Skeletal muscle satellite cell (primary cell): ENCODE data around the gene TWNK. TPM values are rescaled to one million over a fixed set of nuclear protein-coding genes. Genes with fewer than 3 reads are reported as not detected.

Experiments used
- H3K27me3 ChIP-seq: 2 replicates; pipeline ENCODE4 v1.7.0; 2013; ENCODE audit warnings: low read length; ENCODE audit not compliant: control insufficient read depth, insufficient read depth
- H3K36me3 ChIP-seq: 2 replicates; pipeline ENCODE4 v1.7.0; 2013; ENCODE audit warnings: mild to moderate bottlenecking, control low read depth, low read length; ENCODE audit not compliant: insufficient read depth
- H3K4me1 ChIP-seq: 2 replicates; pipeline ENCODE4 v1.7.0; 2013; ENCODE audit warnings: low read length; ENCODE audit not compliant: control insufficient read depth, insufficient read depth
- H3K4me2 ChIP-seq: 2 replicates; pipeline ENCODE4 v1.7.0; 2013; ENCODE audit warnings: mild to moderate bottlenecking, low read length
- H3K4me3 ChIP-seq: 2 replicates; pipeline ENCODE4 v1.7.0; 2013; ENCODE audit warnings: low read length
- H3K9ac ChIP-seq: 2 replicates; pipeline ENCODE4 v1.7.0; 2013; ENCODE audit warnings: mild to moderate bottlenecking, low read depth, low read length, moderate library complexity
- H3K9me3 ChIP-seq: replicated peaks from 2 replicates; pipeline ENCODE4 v1.7.0; 2013; ENCODE audit warnings: mild to moderate bottlenecking, control low read depth, low read length
- total RNA-seq: library from RNA; depleted of rRNA; stranded (reverse); fragments of >200 nt; gene quantifications from 2 replicates; pipeline ENCODE4 v1.2.3, GENCODE V29; 2012; rRNA removed

Gene TWNK
- total RNA-seq: 5.6 and 7.6 TPM in 2 replicates

DNA sequence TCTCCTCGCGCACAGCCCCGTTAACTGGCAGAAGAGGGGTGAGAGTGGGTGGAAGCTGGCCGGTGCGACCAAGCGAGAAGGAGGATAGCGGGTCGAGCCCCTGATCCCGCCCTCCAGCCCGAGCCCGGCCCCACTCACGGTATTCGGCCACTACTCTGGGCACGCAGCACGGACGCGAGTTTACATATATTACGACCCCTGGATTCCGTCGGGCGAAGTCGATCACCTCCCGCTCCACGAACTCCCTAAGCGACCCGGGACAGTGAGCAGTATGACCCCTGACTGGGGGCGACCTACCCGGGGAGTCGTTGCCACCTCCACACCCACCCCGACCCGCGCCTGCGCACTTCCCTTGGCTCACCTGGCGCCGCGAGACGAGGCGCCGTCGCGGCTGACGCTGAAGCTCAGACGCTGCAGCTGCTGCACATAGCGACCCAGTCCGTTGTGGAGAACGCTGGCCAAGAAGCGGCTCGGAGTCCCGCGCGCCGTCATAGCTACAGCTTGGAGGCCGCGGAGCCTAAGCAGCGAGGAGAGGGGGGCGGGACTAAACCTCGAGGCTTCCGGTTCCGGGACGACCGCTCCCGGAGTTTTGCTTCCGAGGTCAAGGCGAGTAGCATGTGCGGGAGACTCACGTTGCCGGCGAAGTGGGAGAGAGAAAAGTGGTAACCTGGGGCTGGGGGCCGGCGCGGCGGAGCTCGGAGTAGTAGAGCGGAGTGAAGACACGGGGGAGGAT, at the start of gene TWNK, which contains the start of gene MRPL43:
TSS of gene TWNK (plus strand) at position 592 of the 733 bp plus-strand sequence. CDS start 668 bp downstream, outside the sequence.
TSS of gene MRPL43 (minus strand) at position 546 of the 733 bp plus-strand sequence. CDS start at position 492, 54 bp downstream.
- Histone ChIP-seq H3K9ac (peak within 1 kb of the TSS; percentile 92), H3K4me2 (peak within 1 kb of the TSS; percentile 98), H3K9me3 (no peaks in the 10 kb centered on the region), H3K27me3 (no peaks in the 10 kb centered on the region), H3K36me3 (peaks cover 27% of the 10 kb centered on the region), H3K4me3 (peak within 1 kb of the TSS; percentile 100), H3K4me1 (peaks cover 17% of the 10 kb centered on the region)

DNA sequence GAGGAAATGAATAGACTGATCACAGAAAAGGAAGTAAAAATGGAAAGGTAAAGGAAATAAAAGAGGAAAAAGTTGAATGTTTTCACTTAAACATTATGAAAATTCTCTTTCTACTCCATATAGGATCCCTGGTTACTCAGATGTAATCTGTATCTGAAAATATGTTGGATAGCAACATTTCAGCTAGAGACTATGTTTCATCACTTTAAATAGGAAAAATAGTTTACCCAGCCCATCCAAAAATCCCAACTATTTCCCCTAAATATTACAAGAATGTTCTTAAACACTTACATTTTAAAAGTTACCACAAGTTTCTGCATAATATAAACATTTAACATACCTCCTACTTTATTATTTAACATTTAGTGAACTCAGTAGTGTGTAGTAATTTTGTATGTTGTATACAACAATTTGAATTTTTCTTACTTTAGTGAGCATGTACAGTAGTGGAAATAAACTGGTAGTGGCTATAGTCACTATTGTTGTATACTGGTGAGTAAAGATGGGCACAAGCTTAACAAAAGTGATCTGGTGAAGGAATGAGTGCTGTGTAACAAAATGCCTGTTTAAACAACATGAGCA, 47.5 kb upstream of the TWNK start:
- no peaks in the 10 kb centered on the region for H3K27me3 ChIP-seq
- H3K36me3 ChIP-seq: peaks cover 70% of the 10 kb centered on the region
- no peaks in the 10 kb centered on the region for H3K4me1 ChIP-seq
- no peak overlapping the region for H3K4me2 ChIP-seq
- no peak overlapping the region for H3K9ac ChIP-seq
- H3K4me3 ChIP-seq: no peak overlapping the region
- no peaks in the 10 kb centered on the region for H3K9me3 ChIP-seq

DNA sequence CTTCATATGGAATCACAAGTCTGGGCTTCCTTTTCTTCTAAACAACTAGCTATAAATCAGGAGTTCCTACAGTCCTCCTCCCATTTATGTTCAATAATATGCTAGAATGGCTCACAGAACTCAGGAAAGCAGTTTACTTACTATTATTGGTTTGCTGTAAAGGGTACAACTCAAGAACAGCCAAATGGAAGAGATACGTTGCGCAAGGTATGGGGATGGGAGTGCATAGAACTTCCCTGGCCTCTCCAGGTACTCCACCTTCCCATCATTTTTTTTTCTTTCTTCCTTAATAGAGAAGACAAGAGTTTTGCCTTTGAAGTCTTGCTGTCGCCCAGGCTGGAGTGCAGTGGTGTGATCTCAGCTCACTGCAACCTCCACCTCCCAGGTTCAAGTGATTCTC, 45.1 kb upstream of the TWNK start:
- H3K4me3 ChIP-seq: no peak overlapping the region
- no peaks in the 10 kb centered on the region for H3K27me3 ChIP-seq
- peaks cover 82% of the 10 kb centered on the region for H3K36me3 ChIP-seq
- no peak overlapping the region for H3K9ac ChIP-seq
- no peaks in the 10 kb centered on the region for H3K9me3 ChIP-seq
- no peak overlapping the region for H3K4me2 ChIP-seq
- no peaks in the 10 kb centered on the region for H3K4me1 ChIP-seq

DNA sequence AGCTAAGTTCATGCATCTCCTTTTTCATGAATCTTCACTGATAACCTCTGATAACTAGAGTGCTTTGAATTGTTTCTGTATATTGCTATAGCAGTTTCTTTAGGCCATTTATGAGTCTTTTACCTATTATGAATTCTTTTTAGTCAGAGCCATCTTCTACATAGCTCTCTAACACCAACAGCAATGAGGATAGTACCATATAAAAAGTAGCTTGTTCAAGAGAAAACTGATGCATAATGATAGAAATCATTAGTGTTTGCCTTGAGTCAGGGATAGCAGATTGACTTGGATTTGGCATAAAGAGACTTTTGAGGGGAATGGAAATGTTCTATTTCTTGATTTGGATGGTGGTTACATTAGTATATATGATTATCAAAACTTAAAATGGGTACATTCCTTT, 43.8 kb upstream of the TWNK start:
- no peaks in the 10 kb centered on the region for H3K4me1 ChIP-seq
- H3K27me3 ChIP-seq: no peaks in the 10 kb centered on the region
- H3K4me3 ChIP-seq: no peak overlapping the region
- peaks cover 82% of the 10 kb centered on the region for H3K36me3 ChIP-seq
- no peak overlapping the region for H3K9ac ChIP-seq
- H3K4me2 ChIP-seq: no peak overlapping the region
- no peaks in the 10 kb centered on the region for H3K9me3 ChIP-seq

DNA sequence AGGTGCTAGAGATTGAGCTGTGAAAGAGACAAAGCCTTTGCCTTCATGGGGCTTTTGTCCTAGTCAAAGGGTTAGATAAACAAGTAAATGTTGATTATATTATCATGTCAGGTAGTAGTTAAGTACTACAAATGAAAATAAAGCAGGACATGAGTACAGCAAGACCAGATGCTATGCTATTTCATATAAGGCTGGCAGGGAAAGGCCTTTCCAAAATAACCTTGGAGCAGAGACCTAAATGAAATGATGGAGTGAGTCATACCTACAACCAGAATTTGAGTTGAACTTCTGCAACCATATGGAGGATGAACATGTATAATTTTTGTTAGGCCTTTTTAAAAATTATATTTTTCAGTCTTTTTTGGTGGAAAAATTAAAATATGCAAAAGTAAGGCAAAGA, 41.6 kb upstream of the TWNK start:
- no peaks in the 10 kb centered on the region for H3K27me3 ChIP-seq
- peaks cover 84% of the 10 kb centered on the region for H3K36me3 ChIP-seq
- no peaks in the 10 kb centered on the region for H3K4me1 ChIP-seq
- no peak overlapping the region for H3K9ac ChIP-seq
- no peak overlapping the region for H3K4me3 ChIP-seq
- no peaks in the 10 kb centered on the region for H3K9me3 ChIP-seq
- no peak overlapping the region for H3K4me2 ChIP-seq

DNA sequence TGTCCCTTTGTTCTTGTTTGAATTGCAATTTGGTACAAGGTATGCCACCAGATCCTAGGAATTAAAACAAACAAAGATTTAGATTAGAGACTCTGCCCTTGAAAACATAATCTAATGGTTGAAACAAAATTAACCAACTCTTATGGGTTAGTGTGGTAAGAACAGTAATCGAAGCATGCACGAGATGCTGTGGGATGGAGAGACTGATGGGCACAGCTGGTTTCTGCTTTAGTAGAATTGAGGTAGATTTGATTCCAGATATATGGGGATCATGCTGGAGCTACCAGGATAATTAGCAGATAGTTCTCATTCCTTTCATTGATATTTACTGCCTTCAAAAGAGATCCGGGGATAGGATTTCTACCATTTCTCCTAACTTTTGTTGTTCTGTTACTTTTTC, 38.4 kb upstream of the TWNK start:
- Histone ChIP-seq H3K9ac (no peak overlapping the region), H3K4me2 (no peak overlapping the region), H3K4me3 (no peak overlapping the region), H3K9me3 (no peaks in the 10 kb centered on the region), H3K36me3 (peaks cover 69% of the 10 kb centered on the region), H3K4me1 (no peaks in the 10 kb centered on the region), H3K27me3 (no peaks in the 10 kb centered on the region)

DNA sequence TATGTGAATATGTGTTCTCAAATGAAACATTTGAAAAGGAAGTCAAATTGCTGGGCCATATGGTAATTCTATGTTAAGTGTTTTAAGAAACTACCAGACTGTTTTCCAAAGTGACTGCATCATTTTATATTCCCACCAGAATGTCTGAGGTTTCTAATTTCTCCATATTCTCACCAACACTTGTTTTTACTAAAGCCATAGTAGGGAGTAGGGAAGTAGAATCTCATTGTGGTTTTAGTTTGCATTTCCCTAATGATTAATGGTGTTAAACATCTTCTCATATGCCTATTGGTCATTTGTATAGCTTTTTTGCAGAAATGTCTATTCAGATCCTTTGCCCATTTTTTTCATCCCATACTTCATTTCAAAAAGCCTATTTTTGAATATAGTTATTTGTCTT, 27.1 kb upstream of the TWNK start:
- Histone ChIP-seq H3K4me1 (no peaks in the 10 kb centered on the region), H3K4me3 (no peak overlapping the region), H3K36me3 (peaks cover 77% of the 10 kb centered on the region), H3K4me2 (no peak overlapping the region), H3K9ac (no peak overlapping the region), H3K27me3 (no peaks in the 10 kb centered on the region), H3K9me3 (no peaks in the 10 kb centered on the region)

DNA sequence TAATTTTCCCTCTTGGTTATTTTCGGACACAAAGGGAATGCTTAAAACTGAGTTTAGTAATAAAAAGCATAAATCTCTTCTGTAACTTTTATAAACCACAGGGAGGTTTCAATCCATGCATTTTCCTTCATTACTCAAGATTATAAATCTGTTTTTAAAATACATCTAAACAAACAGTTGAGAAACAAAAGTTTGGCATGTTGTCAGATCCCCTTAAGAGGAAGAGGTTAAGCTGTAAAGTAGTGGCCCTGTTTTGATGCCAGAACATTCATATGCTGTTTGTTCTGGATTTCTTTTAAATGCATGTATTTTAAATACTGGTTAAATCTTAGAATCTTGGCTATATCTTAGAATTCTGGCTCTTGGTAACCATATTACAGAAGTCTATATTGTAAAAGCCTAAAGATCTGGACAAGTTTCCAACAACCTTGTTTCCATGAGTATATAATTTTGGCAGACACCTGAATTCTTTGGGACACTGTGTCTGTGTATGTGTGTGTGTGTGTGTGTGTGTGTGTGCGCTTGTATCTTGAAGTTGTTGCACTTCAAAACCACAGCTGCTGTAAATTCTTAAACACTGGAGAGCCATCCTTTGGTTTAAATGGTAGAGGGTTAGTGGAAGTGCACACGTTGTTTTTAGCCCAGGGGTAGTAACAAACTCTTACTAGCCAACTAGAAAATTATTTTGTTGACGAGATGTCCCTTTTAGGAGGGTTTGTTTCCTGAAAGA, 24.8 kb upstream of the TWNK start:
- no peaks in the 10 kb centered on the region for H3K4me1 ChIP-seq
- no peak overlapping the region for H3K4me2 ChIP-seq
- no peaks in the 10 kb centered on the region for H3K9me3 ChIP-seq
- no peak overlapping the region for H3K9ac ChIP-seq
- peaks cover 82% of the 10 kb centered on the region for H3K36me3 ChIP-seq
- H3K4me3 ChIP-seq: no peak overlapping the region
- no peaks in the 10 kb centered on the region for H3K27me3 ChIP-seq

DNA sequence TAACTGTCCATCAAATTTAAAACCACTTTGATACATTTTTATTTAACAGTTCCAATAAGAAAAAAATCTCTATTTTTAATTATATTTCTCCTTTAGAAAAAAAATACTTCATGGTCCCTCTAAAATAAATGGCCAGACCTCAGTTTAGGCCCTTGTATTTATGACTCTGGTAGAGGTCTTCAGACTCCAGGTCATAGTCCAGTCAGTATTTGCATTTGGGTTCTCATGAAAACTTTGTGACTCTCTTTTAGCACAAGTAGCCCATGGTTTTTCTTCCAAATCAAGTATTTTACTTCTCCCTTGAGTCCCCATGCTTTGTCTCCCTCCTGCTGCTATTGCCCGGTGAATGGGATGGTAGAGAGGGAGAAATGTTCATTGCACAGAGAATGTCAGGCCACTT, 23.5 kb upstream of the TWNK start:
- Histone ChIP-seq H3K9ac (no peak overlapping the region), H3K4me2 (no peak overlapping the region), H3K4me1 (peaks cover 3% of the 10 kb centered on the region), H3K9me3 (no peaks in the 10 kb centered on the region), H3K27me3 (no peaks in the 10 kb centered on the region), H3K4me3 (no peak overlapping the region), H3K36me3 (peaks cover 72% of the 10 kb centered on the region)

DNA sequence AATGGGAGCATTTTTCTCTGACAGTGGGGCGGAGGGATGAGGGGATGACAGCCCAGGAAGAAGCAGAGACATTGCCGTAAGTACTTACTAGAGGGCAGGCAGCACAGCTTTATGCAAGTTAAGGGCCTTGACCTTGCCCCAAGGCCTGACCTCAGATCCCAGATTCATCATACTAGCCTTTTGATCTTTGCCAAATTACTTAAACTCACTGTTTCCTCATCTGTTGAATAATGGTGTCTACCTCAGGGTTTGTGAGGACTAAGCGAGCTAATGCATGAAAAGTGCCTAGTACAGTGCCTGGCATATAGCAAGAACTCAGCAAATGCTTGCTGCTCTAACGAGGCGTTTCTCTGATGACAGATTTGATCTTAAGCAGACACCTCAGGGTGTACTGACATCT, 21.5 kb upstream of the TWNK start:
- Histone ChIP-seq H3K9ac (no peak overlapping the region), H3K4me1 (peaks cover 6% of the 10 kb centered on the region), H3K4me2 (no peak overlapping the region), H3K9me3 (no peaks in the 10 kb centered on the region), H3K4me3 (no peak overlapping the region), H3K36me3 (peaks cover 56% of the 10 kb centered on the region), H3K27me3 (no peaks in the 10 kb centered on the region)

DNA sequence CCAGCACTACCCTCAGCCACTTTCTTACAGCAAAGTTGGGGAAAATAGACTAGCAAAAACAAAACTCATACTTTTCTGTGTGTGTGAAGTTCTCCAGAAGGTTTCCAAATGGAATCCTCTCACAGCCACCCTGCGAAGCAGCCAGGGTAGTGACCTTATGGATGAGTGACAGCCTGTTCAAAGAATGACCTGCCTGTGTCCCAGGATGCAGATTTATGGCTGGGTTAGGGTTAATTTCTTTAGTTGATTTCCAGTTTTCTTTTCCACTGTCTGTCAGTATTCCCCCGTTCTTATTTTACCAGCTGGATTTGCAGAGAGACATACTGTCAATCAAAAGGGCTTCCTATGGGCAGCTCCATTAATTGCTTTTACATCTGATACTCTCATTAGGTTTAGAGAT, 20.5 kb upstream of the TWNK start:
- no peaks in the 10 kb centered on the region for H3K27me3 ChIP-seq
- peaks cover 50% of the 10 kb centered on the region for H3K36me3 ChIP-seq
- H3K4me2 ChIP-seq: no peak overlapping the region
- no peak overlapping the region for H3K9ac ChIP-seq
- peaks cover 6% of the 10 kb centered on the region for H3K4me1 ChIP-seq
- H3K4me3 ChIP-seq: no peak overlapping the region
- no peaks in the 10 kb centered on the region for H3K9me3 ChIP-seq
